Neural cell (in vitro differentiated cells): ENCODE data around the gene MAML3.

ENCODE experiments used
- CTCF ChIP-seq: fragments of 450-650 bp; IDR thresholded peaks from 2 replicates; pipeline ENCODE4 v1.5.1; 2014; ENCODE audit warnings: antibody characterized with exemption, mild to moderate bottlenecking, moderate library complexity; ENCODE audit not compliant: poor library complexity, severe bottlenecking
- EP300 ChIP-seq: fragments of 450-650 bp; conservative IDR thresholded peaks from 2 replicates; pipeline ENCODE4 v1.6.1; 2014; ENCODE audit warnings: antibody characterized with exemption, mild to moderate bottlenecking, moderate library complexity; ENCODE audit not compliant: poor library complexity, severe bottlenecking
- MXI1 ChIP-seq: fragments of 450-650 bp; conservative IDR thresholded peaks from 2 replicates; pipeline ENCODE4 v1.6.1; 2014; ENCODE audit warnings: antibody characterized with exemption, mild to moderate bottlenecking; ENCODE audit not compliant: poor library complexity, severe bottlenecking
- POLR2AphosphoS5 ChIP-seq: IDR thresholded peaks from 2 replicates; pipeline ENCODE4 v1.6.1; 2012
- RAD21 ChIP-seq: fragments of 450-650 bp; conservative IDR thresholded peaks from 2 replicates; pipeline ENCODE4 v1.6.1; 2014; ENCODE audit warnings: antibody characterized with exemption, mild to moderate bottlenecking, moderate library complexity
- REST ChIP-seq: IDR thresholded peaks from 2 replicates; pipeline ENCODE4 v1.6.1; 2012; ENCODE audit warnings: borderline replicate concordance
- TAF1 ChIP-seq: IDR thresholded peaks from 2 replicates; pipeline ENCODE4 v1.6.1; 2012; ENCODE audit warnings: low read depth

- TF ChIP-seq CTCF (no peak), REST (no peak), EP300 (no peak), RAD21 (no peak), POLR2AphosphoS5 (no peak), MXI1 (no peak), TAF1 (no peak)
Measured at GRCh38 chr4:139973015-139973414, 181.0 kb downstream of the MAML3 start.
